Measurements from ENCODE around the gene IRF1. TPM values are rescaled to one million over a fixed set of nuclear protein-coding genes. Genes with fewer than 3 reads are reported as not detected.

Gene IRF1
- total RNA-seq, 4 donors from 2014 or later = 5.5 to 20.6 (median 8.4) TPM

GRCh38 chr5:132468656-132469379 lies 21.8 kb downstream of the IRF1 start:
- in situ Hi-C loops (cut with MboI; ENCODE audit: low sequenced_read_pairs in 4 of 4) (no loop called here), intact Hi-C loops (cut with DNase I; ENCODE audit: low total_unique reads) (no loop called here)
- no peak overlapping the region for H3K4me3 ChIP-seq
- no peaks in the 10 kb centered on the region for H3K9me3 ChIP-seq
- no peak for DNase-seq
- ATAC-seq = no peak
- TF ChIP-seq CTCF (IDR thresholded peaks at IDR 0.05 in 4 of 5, conservative IDR thresholded peaks at IDR 0.05 in 1 of 5) (no peak), POLR2A (IDR thresholded peaks at IDR 0.05) (no peak)
- no peaks in the 10 kb centered on the region for H3K36me3 ChIP-seq
- H3K27ac ChIP-seq = no peak overlapping the region
- H3K27me3 ChIP-seq = no peaks in the 10 kb centered on the region
- peaks cover 11% of the 10 kb centered on the region in 2 donors for H3K4me1 ChIP-seq

- no peak for TF ChIP-seq CTCF (IDR thresholded peaks at IDR 0.05 in 4 of 5, conservative IDR thresholded peaks at IDR 0.05 in 1 of 5)
- TF ChIP-seq POLR2A (IDR thresholded peaks at IDR 0.05) = no peak
- Histone ChIP-seq H3K9me3 (no peaks in the 10 kb centered on the region), H3K27ac (no peak overlapping the region), H3K36me3 (no peaks in the 10 kb centered on the region), H3K4me3 (no peak overlapping the region), H3K27me3 (no peaks in the 10 kb centered on the region), H3K4me1 (peaks cover 11% of the 10 kb centered on the region in 2 donors)
- in situ Hi-C loops (cut with MboI; ENCODE audit: low sequenced_read_pairs in 4 of 4) = no loop called here
- intact Hi-C loops (cut with DNase I; ENCODE audit: low total_unique reads) = no loop called here
- DNase-seq (peak in 1 of 2 donors; percentile 7), ATAC-seq (no peak)
Measured at GRCh38 chr5:132467287-132467984, 23.1 kb downstream of the IRF1 start.

GRCh38 chr5:132466433-132467286 lies 23.9 kb downstream of the IRF1 start:
- Histone ChIP-seq H3K4me3 (no peak overlapping the region), H3K27ac (peak overlapping the region in 3 of 4 donors; percentile 22 to 37 (median 24)), H3K36me3 (no peaks in the 10 kb centered on the region), H3K9me3 (no peaks in the 10 kb centered on the region), H3K27me3 (no peaks in the 10 kb centered on the region), H3K4me1 (peaks cover 11% of the 10 kb centered on the region in 2 donors)
- DNase-seq = peak in 1 of 2 donors; percentile 39
- ATAC-seq = no peak
- TF ChIP-seq POLR2A (IDR thresholded peaks at IDR 0.05) = no peak
- no peak for TF ChIP-seq CTCF (IDR thresholded peaks at IDR 0.05 in 4 of 5, conservative IDR thresholded peaks at IDR 0.05 in 1 of 5)
- intact Hi-C loops (cut with DNase I; ENCODE audit: low total_unique reads) = no loop called here
- in situ Hi-C loops (cut with MboI; ENCODE audit: low sequenced_read_pairs in 4 of 4) = no loop called here

- intact Hi-C loops (cut with DNase I; ENCODE audit: low total_unique reads) (no loop called here), in situ Hi-C loops (cut with MboI; ENCODE audit: low sequenced_read_pairs in 4 of 4) (no loop called here)
- TF ChIP-seq POLR2A (IDR thresholded peaks at IDR 0.05) = no peak
- no peak for TF ChIP-seq CTCF (IDR thresholded peaks at IDR 0.05 in 4 of 5, conservative IDR thresholded peaks at IDR 0.05 in 1 of 5)
- ATAC-seq = no peak
- H3K36me3 ChIP-seq = no peaks in the 10 kb centered on the region
- no peak for DNase-seq
- H3K27ac ChIP-seq = peak overlapping the region in 3 of 4 donors; percentile 32 to 61 (median 46)
- no peak overlapping the region for H3K4me3 ChIP-seq
- H3K9me3 ChIP-seq = no peaks in the 10 kb centered on the region
- H3K4me1 ChIP-seq = peaks cover 13 to 15% of the 10 kb centered on the region in 2 donors
- no peaks in the 10 kb centered on the region for H3K27me3 ChIP-seq
Measured at GRCh38 chr5:132465059-132465707, 25.4 kb downstream of the IRF1 start.

All from gastrocnemius medialis (tissue), 4 donors.